NCI-H1417 treated with DMSO at 0.1 percent for 48 hours (cell line): ENCODE measurements around the gene GNG11.
"Not testable (repeated sequence)": the region's sequence is repeated elsewhere in the genome, so short reads cannot be mapped to it uniquely, and the experiment has no call there.

Experiments
- DNase-seq: peaks from one replicate; lab custom pipeline; 2025; lab: John Stamatoyannopoulos, UW

GNG11 gene

DNA sequence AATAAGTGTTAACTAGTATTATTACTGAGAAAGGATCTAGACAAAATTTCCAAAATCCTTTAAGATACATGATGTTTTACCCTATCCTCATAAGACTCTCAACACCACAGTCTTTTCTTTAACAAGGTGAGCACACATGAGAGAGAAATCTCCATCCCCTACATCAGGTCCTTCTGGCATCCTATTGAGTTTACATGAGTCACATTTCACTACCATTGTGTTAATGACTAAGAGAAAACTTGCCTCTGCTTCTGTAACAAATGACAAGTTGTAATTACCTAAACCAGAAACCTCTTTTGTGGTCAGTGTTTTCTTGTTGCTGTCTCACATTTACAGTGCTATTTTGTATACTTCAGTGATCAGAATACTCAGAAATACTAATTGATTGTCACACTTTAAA, 9.9 kb upstream of the GNG11 start:
- not testable (repeated sequence) for DNase-seq

DNA sequence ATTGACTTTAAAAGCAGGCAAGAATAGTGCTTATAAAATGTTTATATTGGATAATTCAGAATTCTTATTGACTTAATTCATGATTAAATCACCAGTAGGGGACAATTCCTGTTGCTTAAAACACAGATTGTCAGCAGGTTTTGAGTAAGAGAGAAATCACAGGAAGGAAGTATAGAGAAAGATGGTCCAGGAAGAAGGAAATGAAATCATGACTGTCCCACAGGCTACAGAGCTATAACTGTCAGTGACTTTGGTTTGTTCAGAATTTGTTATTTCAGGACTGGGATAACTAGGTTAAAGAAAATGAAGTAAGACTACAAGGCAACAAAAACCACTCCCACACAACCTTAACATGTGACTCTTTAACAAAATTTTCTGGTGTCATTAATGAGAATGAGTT, 8.3 kb upstream of the GNG11 start:
- no peak for DNase-seq

DNA sequence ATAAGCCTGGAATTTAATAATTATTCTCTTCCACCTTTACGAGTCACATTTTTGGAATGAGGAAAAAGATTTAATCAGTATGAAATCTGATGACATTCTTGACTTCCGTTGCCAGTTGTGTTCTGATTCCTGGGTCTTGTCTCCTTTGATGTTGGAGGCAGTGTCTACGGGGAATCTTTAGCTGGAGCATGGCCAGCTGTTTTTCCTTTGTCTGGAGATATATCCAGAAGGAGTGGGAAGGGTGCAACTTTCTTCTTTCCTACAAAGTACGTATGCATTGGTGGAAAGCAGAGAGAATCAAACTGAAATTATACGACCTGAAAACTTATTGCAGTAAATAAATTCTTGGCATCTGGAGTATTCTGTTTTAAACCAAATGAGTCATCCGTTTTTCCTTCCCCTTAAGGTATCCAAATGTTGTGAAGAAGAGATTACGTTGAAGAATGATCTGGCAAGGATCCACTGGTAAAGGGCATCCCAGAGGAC, 6.9 kb upstream of the GNG11 start:
- DNase-seq, result no peak

DNA sequence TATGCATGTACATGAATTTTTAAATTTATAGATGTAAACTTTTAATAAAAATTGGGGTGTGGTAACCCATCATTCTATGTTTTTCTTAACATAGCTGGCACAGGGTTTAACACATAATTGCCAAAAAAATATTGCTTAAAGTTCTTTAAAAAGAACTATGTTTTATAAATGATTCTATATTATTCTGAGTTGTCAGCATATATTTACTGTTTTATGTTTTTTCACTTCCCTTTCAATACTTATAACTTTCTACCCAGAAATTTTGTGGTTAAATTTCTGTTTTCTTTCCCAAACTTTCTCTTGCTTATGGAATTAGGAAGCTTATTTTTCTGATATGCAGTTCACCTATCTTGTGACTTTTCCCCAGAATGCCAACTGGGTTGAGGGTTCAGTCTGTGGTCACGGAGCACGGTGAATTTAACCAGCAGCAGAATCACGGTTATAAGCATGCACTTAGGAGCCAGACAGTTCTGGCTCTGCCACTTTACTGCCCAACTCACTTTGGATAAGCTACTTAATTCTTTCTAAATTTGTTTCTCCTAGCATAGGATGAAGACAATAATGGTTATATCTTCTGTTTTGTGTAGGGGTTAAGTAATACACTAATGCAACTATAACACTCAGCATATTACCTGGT, 6.2 kb upstream of the GNG11 start:
- not testable (repeated sequence) for DNase-seq

DNA sequence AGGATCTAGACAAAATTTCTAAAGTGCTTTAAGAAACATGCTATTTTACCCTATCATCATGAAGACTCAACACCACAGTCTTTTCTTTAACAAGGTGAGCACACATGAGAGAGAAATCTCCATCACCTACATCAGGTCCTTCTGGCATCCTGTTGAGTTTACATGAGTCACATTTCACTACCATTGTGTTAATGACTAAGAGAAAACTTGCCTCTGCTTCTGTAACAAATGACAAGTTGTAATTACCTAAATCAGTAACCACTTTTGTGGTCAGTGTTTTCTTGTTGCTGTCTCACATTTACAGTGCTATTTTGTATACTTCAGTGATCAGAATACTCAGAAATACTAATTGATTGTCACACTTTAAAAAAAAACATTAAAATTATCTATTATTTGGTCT, 5.6 kb upstream of the GNG11 start:
- DNase-seq, result not testable (repeated sequence)

DNA sequence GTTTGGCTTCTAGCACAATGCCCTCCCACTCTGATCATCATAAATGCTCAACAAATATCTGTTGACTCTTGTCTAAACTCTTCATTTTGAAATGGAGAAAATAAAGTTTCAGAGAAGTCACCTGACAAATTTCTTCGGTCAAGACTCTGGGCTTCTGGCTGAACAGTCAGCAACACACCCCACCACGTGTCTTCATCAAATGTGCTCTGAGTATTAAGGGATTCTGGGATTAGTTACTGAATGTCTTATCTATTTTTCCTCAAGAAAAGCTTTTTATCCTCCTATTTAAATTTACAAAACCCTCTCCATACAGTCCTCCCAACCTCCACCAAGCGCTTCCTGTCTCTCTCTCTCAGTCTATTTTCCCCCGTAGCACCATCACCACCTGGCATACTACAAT, 5.2 kb upstream of the GNG11 start:
- not testable (repeated sequence) for DNase-seq

DNA sequence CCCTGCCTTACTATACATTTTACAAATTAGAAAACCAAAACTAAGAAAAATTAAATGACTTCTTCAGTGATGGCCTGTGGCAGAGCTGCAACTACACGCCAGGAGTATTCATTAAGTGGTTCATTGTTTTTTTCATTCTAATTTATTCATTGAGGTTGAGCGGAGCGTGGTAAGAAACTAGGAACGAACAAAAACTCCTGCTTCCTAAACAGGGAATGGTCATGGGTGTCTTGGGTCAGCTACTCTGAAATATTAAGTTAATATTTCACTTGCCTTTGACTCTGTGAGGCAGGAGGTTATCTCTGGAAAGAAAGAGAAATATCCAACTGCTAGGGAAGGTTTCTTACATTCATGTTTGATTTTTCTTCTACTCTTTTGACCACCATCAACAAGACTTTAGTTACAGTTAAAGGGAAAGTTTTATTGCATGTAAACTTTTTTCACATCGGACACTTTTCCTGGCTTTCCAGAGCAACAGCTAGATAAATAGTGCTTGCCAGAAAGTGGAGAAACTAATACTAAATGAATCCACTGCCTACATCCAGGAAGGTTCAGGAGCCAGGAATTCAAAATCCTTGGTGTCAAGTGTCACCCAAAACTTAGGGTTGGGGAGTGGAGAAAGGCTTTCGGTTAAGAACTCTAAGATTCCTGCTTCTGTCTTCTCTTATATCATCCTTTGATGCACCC, 896 bp upstream of the GNG11 start:
- DNase-seq, result no peak

DNA sequence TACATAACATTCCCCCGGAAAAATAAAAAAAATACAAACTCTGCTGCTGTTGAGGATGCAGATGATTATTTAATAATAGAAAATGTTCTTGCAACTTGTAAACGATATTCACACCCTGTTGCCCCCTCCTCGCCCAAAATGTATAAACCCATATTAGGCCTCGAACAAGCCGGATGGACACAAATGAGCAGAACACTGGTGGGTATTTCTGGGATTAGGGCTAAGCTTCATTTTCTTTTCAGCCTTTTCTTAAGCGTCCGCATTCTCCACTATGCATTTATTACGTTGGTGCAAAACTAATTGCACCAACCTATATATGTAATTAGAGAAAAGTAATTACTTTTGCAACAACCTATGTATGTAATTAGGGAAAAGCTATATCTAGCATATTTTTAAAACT, 349 bp upstream of the GNG11 start:
- DNase-seq, result no peak

DNA sequence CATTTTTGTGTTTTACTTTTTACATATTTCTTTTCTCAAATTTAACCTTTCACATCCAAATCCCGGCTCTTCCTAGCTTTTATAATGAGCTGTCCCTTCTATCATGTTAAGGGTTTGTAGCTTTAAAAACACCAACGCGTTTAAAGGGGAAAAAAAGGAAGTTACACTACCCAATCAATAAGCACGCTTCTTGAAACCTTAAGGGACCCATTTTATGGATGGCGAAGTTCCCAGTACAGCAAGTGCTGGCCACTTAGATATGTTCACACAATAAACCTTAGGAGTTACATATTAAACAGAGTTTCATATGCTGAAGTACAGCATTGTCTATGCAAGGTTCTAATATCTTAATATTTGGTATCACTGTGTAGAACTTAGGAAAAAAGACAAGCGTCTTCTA, 1.8 kb downstream of the GNG11 start:
- no peak for DNase-seq

DNA sequence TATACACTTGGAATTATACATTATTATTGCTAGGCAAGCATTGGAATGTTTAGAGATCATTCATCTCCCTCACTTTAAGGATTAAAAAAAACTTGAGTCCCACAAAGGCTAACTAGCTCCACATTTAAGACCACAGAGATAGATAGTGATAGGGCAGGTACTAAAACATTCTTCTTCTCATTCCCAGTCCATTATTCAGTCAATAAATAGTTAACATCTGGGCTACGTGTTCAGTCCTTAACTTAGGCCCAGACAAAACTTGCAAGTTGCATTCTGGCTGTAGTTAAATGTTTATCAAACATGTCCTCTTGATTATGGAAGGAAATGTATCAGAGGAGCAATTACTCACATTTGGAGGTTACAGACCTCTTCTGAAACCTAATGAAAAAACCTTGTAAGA, 2.4 kb downstream of the GNG11 start:
- DNase-seq, result no peak

DNA sequence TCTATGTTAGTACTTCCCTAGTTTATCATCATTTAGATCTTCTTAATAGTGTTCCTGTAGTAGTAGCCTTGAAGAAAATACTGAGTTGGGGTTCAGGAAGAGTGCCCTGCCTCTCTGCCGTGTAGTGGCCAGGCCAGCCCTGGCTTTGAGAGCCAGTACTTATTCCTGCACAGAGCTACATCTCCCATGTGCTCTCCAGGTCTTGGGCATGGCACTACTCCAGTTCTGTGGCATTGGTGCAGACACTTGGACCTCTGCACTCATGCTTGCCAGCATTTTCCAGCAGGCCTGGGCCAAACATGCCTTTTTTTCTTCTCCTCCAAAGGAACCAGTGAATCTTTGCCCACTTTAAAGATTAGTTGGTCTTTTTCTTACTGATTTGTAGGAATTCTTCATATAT, 5.3 kb downstream of the GNG11 start:
- DNase-seq, result no peak

DNA sequence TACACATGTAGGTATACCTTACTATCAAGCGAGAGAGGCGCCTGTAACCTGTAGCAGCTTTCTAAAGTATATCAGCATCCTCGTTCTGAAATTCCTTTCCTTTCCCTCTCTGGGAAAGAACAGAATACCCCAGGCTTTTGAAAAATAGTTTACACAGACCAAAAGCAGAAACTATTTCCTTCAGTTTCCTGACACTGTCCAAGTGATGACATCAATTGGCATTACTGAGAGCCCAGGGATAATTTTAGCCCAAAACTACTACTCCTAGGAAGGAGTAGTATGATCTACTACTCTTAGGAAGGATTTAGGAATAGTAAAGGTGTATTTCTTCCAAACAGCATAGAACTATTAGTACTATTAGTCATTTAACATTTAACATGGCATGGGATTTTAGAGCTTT, 6.0 kb downstream of the GNG11 start:
- DNase-seq, result no peak

DNA sequence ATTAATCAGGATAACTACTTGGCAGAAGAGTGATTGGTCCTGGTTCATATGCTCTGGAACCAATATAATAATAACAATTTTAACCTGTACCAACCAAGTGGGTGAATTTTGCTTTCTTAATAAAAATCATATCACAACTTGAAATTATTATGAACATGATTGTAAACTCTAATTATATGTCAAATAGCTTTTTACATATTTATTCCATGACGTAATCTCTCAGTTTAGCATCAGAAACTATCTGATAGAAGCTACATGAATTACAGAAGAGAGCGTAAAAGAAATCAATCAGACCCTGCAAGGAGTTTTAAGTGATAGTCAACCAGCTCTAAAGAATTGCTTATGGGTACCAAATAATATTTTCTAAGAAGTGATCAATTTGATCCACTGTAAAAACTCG, 10.1 kb downstream of the GNG11 start:
- no peak for DNase-seq

DNA sequence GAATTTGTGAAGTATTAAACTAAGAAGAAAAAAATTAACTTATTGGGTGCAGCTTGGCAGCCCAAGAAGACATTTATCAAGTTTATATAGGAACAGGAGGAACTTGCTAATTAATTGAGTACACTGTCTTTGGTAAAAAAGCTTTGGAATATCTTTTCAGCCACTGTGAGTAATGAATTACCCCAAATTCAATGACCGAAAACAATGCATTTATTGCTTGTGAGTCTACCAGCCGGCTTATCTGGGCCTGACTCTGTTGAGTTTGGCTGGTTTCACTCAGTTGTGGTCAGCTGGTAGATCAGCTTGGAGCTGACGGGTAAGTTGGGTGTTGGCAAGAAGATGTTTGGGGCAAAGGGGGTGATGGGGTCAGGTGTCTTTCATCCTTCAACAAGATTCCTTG, 11.6 kb downstream of the GNG11 start:
- DNase-seq, result no peak

DNA sequence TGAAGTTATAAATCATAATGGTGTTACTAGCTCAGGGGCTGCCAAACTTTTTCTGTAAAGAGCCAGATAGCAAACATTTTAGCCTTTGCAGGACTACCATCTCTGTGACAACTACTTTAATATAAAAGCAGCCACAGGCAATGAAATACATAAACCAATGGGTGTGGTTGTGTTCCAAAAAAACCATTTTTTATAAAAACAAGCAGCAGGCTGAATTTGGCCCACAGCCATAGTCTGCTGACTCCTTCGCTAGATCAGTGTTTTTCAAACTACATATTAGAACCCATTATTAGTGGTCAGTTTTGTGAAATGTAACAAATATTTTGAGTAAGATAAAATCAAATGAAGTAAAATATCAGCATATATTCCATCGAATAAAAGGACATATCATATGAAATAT, 13.6 kb downstream of the GNG11 start:
- no peak for DNase-seq

DNA sequence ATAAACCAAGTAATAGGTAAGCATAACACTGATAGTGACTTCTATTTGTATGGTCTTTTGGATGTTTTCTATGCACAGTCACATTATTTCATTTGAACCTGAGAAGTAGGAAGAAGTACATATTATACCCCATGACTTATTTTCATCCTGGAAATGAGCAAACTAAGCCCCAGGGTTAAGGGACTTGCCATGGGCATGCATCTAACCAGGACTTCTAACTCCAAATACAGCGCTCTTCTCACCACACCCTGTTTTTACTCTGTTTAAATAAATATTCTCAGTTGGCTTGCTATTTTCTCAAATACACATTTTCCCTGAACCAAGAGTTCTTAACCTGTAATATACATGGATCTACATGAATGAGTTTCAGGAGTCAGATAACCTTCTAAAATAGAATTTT, 16.3 kb downstream of the GNG11 start:
- no peak for DNase-seq

DNA sequence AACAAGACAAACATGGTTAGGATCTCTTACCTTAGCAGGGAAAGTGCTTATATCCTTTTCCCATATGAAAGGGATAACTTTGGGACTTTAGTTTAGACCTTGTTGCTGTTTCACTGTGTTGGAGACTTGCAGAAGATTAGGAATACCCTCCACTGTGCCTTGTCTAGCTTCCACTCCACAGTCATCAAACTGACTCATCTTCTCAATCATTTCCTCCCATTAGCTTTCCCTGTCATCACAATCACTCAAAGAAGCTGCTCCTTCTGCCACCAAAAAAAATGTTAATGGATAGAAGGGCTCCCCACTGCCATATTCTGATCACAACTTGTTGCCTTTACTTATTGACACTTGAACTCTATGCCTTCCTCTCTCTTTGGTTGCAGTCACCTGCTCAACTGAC, 16.8 kb downstream of the GNG11 start:
- DNase-seq, result no peak

DNA sequence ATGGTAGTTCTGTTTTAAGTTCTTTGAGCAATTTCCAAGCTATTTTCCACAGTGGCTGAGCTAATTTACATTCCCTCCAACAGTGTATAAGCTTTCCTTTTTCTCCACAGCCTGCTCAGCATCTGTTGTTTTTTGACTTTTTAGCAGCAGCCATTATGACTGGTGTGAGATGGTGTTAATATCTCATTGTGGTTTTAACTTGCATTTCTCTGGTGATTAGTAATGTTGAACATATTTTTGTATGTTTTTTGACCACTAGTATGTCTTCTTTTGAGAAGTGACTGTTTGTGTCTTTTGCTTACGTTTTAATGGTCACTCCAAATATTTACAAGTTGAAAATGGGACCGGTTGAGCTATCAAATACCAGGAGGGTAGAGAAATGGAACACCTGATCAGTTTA, 20.4 kb downstream of the GNG11 start:
- no peak for DNase-seq

DNA sequence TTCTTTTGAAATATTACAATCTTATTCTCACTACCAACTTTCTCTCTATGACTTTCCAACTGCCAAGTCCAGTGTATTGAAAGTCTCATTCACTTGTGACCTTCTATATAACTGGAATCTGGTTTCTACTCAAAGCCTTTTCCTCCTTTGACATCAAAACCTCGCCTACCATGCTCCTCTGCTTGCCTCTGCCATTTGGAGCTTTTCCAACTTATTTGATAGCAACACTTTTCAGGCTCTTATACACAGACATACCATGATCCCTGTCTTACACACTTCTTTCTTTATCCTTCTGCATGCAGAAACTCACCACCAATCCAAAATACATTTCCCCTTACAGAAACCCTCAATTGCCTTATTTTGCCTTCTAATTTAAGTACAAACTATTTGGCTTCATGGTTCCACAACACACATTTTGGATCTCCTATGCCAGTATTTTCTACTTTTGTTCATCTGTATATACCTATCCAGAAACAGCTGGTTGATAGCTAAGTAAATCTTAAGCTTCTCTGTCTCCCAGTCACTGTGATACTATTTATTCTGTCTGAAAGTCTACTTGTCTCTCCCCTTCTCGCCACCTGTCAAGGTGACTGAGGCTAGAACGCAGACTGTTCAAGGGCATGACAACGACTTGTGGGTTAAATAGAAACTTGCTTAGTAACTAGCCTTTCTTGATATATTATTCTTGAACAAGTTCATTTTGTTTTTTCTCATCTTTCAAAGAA, 22.4 kb downstream of the GNG11 start:
- no peak for DNase-seq

DNA sequence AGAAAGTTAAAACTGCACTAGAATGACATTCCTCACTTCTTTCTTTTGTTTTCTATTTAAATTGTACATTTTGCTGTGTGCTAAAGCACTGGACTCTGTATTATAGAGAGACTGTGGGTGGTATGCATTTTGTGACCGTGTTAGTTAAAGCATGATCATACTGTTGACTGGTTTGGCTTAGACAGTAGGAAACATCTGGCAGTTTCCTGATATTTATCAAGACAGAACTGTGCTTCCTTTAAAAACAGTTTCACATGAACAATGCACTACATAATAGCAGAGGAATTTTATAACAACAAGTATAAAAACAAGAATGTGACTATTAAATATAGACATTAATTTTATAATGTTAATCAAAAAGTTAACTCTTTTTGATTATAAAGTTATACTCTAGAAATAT, 23.1 kb downstream of the GNG11 start:
- DNase-seq, result no peak

DNA sequence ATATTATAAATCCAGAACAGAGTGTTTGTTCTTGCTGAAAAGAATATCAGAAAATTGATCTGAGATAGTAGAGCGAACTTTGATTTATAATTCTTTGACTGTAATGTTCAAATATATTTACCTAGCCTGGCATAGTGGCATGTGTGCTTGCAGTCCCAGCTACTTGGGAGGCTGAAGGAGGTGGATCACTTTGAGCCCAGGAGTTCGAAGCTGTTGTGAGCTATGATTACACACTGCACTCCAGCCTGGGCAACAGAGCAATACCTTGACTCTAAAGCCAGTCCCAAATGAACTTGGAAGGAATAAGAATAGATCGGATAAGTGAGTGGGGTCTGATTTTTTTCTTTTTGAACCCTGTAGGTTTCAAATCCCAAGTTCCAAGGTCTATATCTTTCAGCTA, 23.5 kb downstream of the GNG11 start:
- no peak for DNase-seq

DNA sequence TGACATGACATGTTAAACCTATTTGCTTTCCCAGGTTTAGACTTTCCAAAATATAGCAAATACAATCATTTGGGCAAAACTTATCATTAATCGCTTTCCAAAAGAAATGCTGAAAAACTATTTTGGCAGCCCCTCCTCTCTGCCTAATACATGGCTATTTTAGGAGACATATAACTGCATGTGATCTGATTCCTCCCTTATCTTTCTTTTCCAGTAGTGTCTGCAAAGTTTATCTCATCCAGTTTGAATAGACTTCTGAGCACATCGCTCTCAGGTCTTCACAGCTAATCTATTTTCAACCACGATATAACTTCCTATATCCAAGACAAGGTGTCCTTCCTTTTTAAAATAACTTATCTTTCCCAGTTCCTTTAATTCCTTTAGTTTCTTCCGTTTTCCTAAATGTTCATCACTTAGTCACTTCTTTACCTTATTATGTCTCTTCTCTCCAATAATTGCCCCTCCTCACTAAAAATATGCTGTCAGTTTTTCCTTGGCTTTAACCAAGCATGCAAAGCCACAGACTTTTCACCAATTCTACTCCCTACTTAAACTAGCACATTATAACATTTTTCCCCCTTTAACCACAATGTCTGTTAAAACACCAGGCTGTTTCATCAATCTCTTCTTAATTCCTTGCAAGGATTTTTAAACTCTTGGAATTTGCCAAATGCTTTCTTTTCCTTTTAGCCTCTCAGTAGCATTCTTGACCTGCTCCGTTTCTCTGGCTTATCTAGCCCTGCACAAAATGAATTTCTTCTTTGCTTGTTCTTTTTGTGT, 24.4 kb downstream of the GNG11 start:
- no peak for DNase-seq

DNA sequence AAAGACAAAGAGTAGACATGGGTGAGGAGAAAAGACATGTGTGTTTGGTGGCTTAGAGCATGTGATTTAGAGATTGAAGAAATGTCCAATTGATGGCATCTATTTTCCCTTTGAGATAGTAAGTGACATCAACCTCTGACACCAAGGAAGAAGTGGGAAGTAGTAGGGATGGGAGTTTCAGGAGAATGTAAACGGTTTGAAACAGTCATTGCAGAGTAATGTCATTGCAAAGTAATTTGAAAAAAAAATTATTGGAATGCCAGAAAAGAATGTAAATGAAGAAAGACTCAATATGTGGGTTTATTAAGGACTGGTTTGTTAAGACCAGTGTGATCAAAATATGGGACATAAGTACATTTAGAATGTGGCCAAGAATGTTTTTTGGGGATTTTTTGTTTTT, 26.6 kb downstream of the GNG11 start:
- no peak for DNase-seq
